Activated T-cell treated with anti-CD3 and anti-CD28 coated beads, Interleukin-2, amount 50 U/mL, for 48 hours (primary cell): ENCODE measurements around the gene TGIF2LY.
"Not testable (repeated sequence)": the region's sequence is repeated elsewhere in the genome, so short reads cannot be mapped to it uniquely, and the experiment has no call there.

ENCODE experiments used
- DNase-seq, 2 experiments: peaks; one replicate each; pipeline ENCODE4 v3.0.0-alpha.2; 2020

The TGIF2LY gene

GRCh38 chrY:3578767-3579166 lies at the start of gene TGIF2LY:
TSS of gene TGIF2LY (plus strand) at chrY:3579067. CDS start at chrY:3579245, 178 bp downstream.
- not testable (repeated sequence) for DNase-seq
